ENCODE data around the gene MYH10.

- TF ChIP-seq EP300 (IDR thresholded peaks at IDR 0.05) (no peak), CTCF (IDR thresholded peaks at IDR 0.05) (no peak), POLR2A (IDR thresholded peaks at IDR 0.05) (no peak)
Observed at GRCh38 chr17:8500609-8501008, 129.9 kb downstream of the MYH10 start.

All from ovary (tissue), 3 donors.